Keratinocyte (primary cell): ENCODE data around the gene CACNA1B.

Experiments
- EZH2 ChIP-seq: IDR thresholded peaks from one replicate; pipeline ENCODE4 v1.6.1; 2012; ENCODE audit warnings: inconsistent platforms, mild to moderate bottlenecking, low read length, moderate library complexity
- TF ChIP-seq, protein P1 (sequence below), 3 experiments: IDR thresholded peaks in 1 of 3; conservative IDR thresholded peaks in 1 of 3; optimal IDR thresholded peaks in 1 of 3; 2 replicates in 2 of 3; 3 replicates in 1 of 3; pipeline versions ENCODE3 to v1.5.1; 2011; ENCODE audit warnings: low read length in 3 of 3, mild to moderate bottlenecking in 3 of 3, moderate library complexity in 2 of 3, control low read depth in 1 of 3, inconsistent platforms in 1 of 3; ENCODE audit not compliant: insufficient read depth in 2 of 3; ENCODE audit errors: extremely low read depth in 1 of 3

- TF ChIP-seq, protein P1, sequence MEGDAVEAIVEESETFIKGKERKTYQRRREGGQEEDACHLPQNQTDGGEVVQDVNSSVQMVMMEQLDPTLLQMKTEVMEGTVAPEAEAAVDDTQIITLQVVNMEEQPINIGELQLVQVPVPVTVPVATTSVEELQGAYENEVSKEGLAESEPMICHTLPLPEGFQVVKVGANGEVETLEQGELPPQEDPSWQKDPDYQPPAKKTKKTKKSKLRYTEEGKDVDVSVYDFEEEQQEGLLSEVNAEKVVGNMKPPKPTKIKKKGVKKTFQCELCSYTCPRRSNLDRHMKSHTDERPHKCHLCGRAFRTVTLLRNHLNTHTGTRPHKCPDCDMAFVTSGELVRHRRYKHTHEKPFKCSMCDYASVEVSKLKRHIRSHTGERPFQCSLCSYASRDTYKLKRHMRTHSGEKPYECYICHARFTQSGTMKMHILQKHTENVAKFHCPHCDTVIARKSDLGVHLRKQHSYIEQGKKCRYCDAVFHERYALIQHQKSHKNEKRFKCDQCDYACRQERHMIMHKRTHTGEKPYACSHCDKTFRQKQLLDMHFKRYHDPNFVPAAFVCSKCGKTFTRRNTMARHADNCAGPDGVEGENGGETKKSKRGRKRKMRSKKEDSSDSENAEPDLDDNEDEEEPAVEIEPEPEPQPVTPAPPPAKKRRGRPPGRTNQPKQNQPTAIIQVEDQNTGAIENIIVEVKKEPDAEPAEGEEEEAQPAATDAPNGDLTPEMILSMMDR (optimal IDR thresholded peaks at IDR 0.05 in 1 of 3, IDR thresholded peaks at IDR 0.05 in 1 of 3, conservative IDR thresholded peaks at IDR 0.05 in 1 of 3; ENCODE audit: extremely low read depth in 1 of 3, insufficient read depth in 2 of 3, low read length in 3 of 3) = no peak
- TF ChIP-seq EZH2 = no peak
Measured at GRCh38 chr9:138025417-138025816, 147.8 kb downstream of the CACNA1B start.
